ENCODE measurements around the gene PAX7.
"Not testable (repeated sequence)": the region's sequence is repeated elsewhere in the genome, so short reads cannot be mapped to it uniquely, and the experiment has no call there.

The PAX7 gene

GRCh38 chr1:18667333-18667732, 36.7 kb downstream of the PAX7 start:
- no peak for DNase-seq

- DNase-seq = no peak
These were observed 37.4 kb downstream of the PAX7 start for GRCh38 chr1:18668046-18668445.

GRCh38 chr1:18668750-18669404, 38.2 kb downstream of the PAX7 start:
- no peak for DNase-seq

GRCh38 chr1:18670121-18670867, 39.6 kb downstream of the PAX7 start:
- DNase-seq = no peak

- no peak for DNase-seq
These were observed 40.2 kb downstream of the PAX7 start for GRCh38 chr1:18670868-18671225.

- DNase-seq = peak; percentile 49
These were observed 43.3 kb downstream of the PAX7 start for GRCh38 chr1:18673976-18674375.

- no peak for DNase-seq
These were observed 45.7 kb downstream of the PAX7 start for GRCh38 chr1:18676332-18676781.

GRCh38 chr1:18681423-18681835, 50.8 kb downstream of the PAX7 start:
- DNase-seq = peak; percentile 40

GRCh38 chr1:18682375-18682774, 51.7 kb downstream of the PAX7 start:
- no peak for DNase-seq

GRCh38 chr1:18684303-18684702, 53.7 kb downstream of the PAX7 start:
- no peak for DNase-seq

- no peak for DNase-seq
These were observed 55.9 kb downstream of the PAX7 start for GRCh38 chr1:18686540-18686939.

- no peak for DNase-seq
These were observed 56.6 kb downstream of the PAX7 start for GRCh38 chr1:18687273-18687672.

- DNase-seq = no peak
These were observed 61.0 kb downstream of the PAX7 start for GRCh38 chr1:18691648-18692047.

- no peak for DNase-seq
These were observed 62.8 kb downstream of the PAX7 start for GRCh38 chr1:18693256-18694098.

- DNase-seq = not testable (repeated sequence)
These were observed 63.6 kb downstream of the PAX7 start for GRCh38 chr1:18694289-18694688.

- DNase-seq = no peak
These were observed 66.9 kb downstream of the PAX7 start for GRCh38 chr1:18697541-18697940.

GRCh38 chr1:18700530-18700929, 69.9 kb downstream of the PAX7 start:
- DNase-seq = no peak

- DNase-seq = no peak
These were observed 70.5 kb downstream of the PAX7 start for GRCh38 chr1:18701183-18701582.

- DNase-seq = no peak
These were observed 72.5 kb downstream of the PAX7 start for GRCh38 chr1:18703041-18703621.

GRCh38 chr1:18705811-18706210, 75.2 kb downstream of the PAX7 start:
- no peak for DNase-seq

GRCh38 chr1:18707696-18708257, 77.1 kb downstream of the PAX7 start:
- no peak for DNase-seq

- no peak for DNase-seq
These were observed 79.4 kb downstream of the PAX7 start for GRCh38 chr1:18710002-18710401.

GRCh38 chr1:18711003-18711402, 80.4 kb downstream of the PAX7 start:
- no peak for DNase-seq

All from OCI-M1 (cell line).